Measurements from ENCODE around the gene ANKRD6.

ANKRD6 gene

DNA sequence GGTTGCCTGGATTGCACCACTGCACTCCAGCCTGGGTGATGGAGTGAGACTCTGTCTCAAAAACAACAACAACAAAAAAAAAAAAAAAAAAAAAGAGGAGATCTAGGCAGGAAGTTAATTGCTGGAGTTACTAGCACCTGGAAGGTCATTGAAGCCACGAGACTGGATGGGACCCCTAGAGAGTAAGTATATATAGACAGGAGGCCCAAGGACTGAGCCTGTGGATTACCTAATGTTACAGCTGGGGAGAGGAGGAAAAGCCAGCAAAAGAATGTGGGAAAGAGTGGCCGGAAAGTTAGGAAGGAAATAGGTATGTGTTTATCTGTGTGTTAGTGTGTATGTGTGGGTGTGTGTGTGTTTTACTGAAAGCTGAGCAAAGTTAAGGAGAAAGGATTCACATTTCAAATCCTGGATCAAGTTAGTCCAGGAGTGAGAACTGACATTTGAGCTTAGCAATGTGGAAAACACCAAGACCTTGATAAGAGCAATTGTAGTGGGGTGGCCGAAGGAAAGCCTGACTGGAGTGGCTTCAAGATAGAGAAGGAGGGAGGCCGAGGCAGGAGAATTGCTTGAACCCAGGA is 38.4 kb downstream of the ANKRD6 start:
- no peak for DNase-seq (ENCODE audit: low read depth)

DNA sequence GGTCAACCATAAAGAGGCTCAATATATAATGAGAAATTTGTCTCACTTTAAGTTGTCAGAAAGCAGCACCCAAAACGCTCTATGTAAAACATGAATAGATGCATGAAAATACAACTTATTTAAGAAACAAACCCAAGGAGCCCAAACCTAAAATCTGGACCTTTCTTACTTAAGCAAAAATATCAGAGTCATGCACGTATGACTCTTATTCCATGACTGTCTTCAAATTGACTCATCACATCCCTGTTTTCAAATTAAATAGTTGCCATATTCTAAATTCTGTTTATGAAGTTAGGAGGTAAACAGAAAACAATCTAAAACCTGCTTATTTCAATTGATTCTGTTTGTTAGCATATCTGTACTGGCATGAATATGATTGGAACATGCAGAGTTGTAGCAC is 42.1 kb downstream of the ANKRD6 start:
- DNase-seq (ENCODE audit: low read depth) = no peak

DNA sequence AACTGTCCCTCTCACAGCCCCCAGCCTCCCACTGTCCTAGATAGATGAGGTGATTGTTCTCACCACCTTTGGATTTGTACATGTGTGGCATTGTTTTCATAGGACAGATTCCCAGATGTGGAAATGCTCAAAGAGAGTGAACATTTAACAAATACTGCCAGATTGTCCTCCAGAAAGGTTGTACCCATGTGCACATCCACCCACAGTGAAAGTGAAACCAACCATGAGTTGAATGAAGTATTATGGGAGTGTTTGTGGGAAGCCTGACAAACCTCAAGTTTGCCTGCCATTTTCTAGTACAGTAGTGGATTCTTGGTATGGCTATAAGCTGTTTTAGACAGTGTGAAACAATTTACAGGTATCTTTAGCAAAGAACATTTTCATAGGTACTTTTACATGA is 42.7 kb downstream of the ANKRD6 start:
- DNase-seq (ENCODE audit: low read depth) = no peak

DNA sequence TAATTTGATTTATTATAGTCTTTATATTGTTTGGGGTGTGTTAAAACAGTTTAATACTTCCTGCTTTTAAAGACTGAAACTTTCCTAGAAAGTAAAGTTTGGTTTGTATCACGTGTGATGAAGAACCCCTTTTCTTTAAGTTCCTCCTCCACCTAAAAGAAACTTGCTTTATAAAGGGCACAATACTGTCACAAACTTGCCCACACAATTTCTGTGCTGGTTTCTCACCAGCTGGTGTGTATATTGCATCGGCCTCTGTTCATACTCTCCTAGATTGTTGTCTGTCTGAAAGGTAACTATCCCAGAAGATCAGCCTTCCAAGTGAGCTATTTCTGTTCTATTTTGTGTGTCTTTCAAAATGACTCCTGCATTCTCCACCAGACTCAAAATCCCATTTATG is 46.9 kb downstream of the ANKRD6 start:
- no peak for DNase-seq (ENCODE audit: low read depth)

DNA sequence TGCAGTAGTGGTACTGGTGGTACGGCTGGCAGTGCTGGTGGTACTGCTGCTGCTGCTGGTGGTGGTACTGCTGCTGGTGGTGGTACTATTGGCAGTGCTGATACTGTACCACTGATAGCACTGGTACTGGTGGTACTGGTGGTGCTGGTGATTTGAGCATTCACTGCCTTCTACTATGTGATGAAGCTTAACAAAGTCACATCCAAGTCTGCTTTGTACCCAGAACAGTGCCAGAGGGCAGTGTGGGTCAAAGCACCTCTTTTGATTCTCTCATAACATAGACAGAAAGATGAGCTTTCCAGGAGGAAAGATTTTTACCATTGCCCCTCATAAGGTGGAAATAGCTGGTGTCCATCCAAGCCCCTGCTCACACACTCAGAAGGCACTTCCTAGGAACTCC is 48.7 kb downstream of the ANKRD6 start:
- DNase-seq (ENCODE audit: low read depth) = no peak

DNA sequence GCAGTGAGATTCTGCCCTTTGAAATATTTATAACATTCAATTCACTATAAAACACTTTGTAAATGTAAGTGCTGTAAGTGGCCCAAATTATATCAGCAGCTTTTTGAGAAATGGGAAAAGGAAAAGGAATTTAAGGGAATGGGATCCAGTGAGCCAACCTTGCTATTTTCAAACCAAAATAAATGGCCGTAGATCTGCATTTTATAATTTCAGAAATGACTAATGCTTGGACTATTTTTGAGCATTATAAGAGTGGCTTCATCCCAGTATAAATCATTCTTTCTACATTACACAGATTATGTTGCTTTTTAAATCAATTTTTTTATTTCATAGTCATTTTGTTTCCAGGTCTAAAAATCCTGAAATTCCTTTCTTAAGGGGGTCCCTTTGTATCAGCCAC is 49.2 kb downstream of the ANKRD6 start:
- no peak for DNase-seq (ENCODE audit: low read depth)

DNA sequence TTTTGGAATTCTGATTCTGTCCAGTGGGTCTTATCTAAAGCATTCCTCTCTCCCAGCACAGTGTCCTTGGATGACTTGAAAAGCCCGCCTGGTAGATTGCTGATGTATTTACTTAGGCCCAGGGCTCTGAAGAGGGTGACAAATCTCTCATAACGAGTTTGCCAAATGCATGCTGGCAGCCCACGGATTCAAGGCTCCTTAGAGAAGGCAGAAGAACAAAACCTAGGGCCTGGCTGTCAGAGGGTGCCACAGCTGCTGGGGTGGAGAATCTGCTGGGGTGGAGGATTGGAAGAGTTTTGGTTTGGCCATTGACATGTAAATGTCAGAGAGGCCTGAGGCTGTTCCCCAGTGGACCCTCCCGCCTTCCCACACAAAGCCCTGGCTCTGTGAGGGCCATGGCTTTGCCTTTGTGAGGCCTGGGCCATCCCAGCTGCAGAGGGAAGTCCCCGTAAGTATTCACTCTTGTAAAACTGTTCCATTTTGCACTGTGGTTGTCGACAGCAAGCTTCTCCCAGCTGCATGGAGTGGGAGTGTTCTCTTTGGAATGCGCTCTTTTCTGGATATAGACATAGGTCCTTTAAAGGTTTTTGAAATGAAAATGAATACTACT is 50.3 kb downstream of the ANKRD6 start:
- peak; percentile 12 for DNase-seq (ENCODE audit: low read depth)

DNA sequence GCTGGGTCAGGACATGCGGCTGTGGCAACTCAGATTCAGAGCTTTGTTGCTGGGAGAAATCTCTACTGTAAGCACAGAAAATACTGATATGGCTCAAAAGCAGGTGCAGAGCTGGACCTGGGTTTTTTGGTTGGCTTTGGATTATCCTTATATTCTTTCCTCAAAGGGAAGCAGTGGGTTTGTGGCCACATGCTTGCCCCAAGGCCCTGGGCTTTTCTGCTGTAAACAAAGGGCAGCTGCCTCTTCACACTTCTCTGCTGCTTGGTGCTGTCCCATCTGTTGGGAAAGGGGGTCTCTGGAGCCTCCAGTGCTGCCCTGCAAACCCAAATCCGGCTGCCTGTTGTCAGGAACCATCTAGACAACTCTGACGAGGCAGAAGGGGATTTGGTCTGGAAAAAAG is 52.4 kb downstream of the ANKRD6 start:
- DNase-seq (ENCODE audit: low read depth) = no peak

DNA sequence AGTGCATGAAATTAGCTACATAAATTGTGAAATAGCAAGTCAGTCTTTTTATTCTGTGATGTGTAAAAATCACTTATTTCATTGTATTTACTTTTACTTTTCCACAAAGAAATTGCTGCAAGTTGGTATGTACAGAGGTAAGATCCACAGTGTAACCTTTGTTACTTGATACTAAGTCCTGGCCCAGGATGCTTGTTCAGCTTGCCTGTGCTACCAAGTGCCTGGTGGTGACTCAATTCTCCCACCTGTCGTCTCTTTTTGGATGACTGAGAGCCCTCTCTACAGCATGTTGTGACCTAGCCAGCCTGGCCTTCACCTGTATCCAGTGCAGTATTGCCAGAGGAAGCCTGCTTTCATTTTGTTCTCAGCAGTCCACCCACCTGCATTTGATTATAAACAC is 54.9 kb downstream of the ANKRD6 start:
- no peak for DNase-seq (ENCODE audit: low read depth)

DNA sequence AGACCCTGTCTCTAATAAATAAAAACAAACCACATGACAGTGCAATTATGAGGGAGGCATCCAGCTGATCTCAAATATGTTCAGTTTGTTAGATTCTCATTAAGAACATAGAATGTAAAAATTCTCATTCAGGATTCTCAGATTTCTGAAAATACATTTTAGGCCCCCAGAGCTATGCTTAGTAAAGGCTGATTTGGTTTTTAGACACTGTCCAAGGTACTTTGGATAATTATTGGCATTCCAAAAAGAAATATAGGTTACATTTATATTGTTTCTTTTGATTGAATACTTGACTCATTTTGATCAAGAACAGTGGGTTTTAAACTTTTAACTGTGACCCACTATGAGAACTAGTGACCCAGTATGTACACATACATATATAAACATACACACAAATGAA is 55.5 kb downstream of the ANKRD6 start:
- no peak for DNase-seq (ENCODE audit: low read depth)

DNA sequence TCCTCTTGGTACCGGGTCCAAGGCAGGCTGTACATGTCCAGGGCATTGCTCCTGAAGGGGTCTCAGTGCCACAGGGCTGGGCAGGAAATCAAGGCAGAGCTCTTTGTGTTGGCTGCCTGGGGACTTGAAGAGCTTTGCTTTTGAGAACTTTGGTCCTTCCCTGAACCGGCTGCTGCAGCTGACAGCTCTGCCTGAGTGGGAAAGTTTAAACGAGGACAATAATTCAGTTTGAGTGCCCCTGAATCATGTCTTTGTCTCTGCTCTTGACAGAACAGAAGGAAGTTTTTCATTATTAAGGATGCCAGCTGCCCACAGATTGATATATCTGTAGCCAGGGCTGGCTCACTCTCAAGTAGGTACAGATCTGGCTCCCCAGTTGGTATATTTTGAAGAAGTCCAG is 56.1 kb downstream of the ANKRD6 start:
- DNase-seq (ENCODE audit: low read depth) = no peak

DNA sequence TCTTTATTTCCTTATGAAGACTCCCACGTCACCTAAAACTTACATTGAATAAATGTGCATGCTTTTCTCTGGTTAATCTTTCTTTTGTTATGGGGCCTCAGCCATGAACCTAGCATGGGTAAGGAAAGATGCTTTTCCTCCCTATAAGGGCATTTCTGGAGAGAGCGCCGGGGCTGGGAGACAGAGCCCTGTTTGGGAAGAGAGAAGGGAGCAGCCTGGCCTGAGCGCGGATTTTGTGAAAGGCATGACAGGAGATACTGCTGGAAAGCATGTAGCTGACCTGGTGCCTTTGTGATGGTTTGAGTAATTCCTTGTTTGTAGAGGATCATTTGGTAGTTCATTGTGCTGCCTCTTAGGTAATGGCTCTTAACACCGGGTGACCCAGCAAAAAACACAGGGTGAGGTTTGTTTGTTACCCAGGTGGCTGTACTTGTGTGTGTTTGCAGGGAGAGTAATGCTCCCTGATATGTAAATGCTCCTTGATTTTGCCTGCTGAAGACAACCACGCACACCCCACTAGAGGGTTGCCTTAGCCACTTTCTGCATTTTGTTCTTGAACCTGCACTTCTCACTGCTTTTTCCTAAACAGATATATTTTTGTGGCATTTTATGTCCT is 59.2 kb downstream of the ANKRD6 start:
- no peak for DNase-seq (ENCODE audit: low read depth)

DNA sequence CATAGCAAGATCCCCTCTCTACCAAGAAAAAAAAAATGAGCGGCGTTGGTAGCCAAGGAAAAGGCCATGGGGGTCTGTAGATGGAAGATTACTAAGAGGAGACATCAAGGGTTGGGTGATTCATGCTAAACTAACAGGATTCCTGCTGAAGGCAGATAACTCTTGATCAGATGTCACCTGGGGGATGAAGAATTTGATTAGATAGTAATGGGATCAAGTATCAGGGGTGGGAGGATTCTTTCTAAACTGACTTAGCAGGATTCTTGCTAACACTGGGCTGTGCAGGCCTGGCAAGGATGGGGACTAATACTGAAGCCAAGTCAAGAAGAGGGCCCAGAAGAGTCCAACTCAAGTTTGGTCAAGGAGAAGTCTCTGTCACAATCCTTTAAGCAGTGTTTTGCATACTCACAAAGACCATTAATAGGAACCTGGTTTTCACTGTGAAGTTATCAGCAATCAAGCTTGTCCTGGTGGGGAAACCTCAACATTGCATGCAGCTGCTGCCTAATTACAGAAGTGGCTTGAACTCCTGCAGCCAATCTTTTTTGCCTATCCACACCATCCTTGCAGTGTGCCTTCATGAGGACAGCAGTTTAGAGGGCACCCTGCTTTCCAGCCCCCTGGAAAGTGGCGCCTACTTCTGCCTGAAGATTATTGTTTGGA is 61.3 kb downstream of the ANKRD6 start:
- DNase-seq (ENCODE audit: low read depth) = no peak

DNA sequence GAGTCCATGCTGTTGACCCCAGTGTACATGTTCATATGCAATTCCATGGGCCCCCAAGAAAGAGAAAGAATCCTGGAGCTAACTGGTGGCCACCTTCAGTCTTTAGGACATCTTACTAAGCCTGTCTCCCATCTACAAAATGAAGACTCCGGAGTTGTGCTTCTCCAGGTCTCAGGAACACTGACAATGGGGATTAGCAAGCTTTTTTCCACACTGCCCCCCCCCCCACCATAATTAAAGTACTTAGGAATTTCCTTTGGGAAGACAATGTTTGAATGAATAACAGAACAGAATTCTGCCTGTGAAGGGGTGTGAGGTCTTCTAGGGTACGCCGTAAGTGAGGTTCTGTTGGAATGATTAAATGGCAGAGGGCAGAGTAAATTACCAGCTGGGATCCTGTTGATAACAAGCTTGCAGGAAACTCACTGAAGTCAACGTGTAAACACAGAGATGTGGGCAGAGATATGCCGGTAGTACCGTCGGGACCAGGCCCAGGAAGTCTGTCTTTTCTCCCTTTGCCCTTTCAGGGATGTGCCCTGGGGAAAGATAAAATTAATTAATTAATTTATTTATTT is 63.1 kb downstream of the ANKRD6 start:
- no peak for DNase-seq (ENCODE audit: low read depth)

DNA sequence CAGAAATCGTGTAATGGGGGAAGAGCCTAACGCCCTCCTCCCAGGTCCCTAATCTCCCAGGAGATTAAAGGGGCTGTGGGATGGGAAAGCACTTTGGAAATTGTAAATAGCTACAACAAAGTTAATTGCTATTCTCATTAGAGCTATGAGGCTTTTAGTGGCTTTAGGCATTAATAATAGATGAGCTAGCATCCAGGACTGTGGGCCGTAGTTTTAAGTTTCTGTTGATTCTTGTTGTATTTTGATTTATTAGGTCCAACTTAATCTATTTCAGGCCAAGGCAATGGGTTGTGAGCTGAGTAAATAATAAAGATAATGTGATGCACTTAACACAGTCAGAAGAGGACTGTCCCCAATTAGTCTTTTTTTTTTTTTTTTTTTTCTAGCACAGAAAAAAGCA is 67.7 kb downstream of the ANKRD6 start:
- DNase-seq (ENCODE audit: low read depth) = no peak

DNA sequence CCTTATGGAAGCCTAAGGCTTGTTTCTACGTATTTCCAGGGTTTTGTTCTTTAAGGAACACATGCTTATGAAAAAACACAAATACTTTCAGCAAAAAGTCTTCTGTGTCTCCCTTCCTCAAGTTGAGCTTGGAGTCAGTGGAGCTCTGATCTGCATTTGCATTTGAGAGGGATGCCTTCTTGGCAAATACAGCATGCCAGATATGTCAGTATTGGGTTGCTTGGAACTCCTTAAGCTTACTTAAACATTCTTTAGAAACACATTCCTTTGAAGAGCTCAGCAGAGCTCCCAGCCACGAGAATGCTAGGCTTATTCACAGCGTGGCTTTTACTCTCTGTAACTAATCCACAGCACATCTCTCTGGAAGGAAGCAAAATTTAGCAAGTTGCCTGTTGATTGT is 68.3 kb downstream of the ANKRD6 start:
- no peak for DNase-seq (ENCODE audit: low read depth)

DNA sequence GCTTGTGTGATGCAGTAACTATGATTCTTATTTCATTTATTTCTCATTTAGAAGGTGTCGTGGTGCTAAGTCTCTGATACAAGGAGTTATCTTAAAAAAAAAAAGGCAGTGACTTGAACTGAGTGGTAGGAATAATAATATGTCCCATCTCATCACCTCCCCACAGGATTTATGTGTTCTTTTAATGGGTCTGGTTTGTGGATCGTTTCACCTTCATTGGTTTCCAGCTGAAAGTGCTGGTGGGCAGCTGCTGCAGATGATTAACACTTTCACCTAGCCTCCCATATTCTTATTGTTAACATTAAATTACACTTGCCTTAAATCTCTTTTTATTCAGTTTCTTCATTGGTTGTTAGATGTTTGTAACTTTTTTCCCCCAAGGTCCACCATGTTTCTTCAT is 68.8 kb downstream of the ANKRD6 start:
- no peak for DNase-seq (ENCODE audit: low read depth)

DNA sequence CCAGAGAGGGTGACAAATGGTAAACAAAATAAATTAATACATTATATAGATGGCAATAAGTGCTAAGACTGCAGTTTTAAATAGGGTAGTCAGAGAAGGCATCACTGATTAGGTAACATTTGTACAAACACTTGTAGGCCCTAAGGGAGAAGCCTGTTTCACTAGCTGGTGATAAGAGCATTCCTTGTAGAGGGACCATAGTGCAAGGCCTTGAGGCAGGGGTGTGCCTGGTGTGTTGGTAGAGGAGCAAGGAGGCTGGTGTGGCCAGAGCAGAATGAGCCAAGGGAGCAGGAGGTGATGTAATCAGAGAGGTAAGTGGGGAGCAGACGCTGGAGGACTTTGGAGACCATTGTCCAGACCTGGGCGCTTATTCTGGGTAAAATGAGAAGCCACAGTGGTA is 70.7 kb downstream of the ANKRD6 start:
- no peak for DNase-seq (ENCODE audit: low read depth)

DNA sequence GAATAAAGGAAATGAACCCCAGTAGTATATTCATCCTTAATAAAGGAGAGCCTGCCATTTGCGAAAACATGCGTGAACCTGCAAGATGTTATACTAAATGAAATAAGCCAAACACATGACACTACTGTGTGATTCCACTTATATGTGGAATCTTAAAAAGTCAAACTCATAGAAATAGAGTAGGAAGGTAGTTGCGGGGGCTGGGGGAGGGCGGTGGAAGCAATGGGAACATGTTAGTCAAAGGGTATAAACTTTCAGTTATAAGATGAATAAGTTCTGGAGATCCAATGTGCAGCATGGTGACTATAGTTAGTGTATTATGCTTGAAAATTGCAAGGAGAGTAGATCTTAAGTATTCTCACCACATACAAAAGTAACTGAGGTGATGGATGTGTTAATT is 72.9 kb downstream of the ANKRD6 start:
- no peak for DNase-seq (ENCODE audit: low read depth)

DNA sequence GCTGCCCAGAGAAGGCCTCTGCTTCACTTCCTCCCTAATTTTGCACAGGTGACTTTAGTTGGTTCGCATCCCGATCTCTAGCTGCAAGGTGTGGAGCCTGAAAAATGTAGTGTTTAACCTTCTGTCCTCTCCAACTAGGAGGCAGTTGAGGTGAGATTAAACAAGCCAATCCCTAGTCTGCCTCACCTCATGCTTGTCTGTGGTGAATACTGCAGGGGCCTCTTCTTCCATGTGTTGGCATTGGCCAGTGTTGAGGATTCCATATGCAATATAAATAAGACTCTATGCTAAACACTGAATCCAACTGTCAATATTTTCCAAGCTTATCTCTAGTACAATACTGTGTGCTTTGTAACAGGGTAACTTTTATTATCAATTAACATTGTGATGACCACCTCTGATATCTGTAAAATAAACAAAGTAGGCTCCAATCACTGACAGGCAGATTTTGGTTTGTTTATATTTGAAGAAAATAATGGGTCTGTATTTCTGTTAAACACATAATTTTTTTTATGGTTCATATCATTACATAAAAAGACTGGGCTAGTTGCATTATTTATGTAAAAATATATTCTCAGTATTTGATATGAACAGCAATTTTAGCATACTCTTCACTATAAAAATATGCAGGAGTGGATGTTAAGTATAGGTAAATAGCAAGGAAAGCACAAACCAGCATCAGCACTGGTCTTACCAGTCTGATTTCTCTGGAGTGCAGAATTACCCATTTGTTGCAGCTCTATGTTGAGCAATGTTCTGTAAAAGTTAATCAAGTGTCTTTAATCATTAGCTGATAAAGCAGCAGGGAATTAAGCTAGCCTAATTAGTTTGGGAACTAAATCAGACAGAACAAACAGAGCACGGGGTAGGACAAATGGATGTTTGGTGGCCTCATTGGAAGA is 74.0 kb downstream of the ANKRD6 start:
- DNase-seq (ENCODE audit: low read depth) = no peak

DNA sequence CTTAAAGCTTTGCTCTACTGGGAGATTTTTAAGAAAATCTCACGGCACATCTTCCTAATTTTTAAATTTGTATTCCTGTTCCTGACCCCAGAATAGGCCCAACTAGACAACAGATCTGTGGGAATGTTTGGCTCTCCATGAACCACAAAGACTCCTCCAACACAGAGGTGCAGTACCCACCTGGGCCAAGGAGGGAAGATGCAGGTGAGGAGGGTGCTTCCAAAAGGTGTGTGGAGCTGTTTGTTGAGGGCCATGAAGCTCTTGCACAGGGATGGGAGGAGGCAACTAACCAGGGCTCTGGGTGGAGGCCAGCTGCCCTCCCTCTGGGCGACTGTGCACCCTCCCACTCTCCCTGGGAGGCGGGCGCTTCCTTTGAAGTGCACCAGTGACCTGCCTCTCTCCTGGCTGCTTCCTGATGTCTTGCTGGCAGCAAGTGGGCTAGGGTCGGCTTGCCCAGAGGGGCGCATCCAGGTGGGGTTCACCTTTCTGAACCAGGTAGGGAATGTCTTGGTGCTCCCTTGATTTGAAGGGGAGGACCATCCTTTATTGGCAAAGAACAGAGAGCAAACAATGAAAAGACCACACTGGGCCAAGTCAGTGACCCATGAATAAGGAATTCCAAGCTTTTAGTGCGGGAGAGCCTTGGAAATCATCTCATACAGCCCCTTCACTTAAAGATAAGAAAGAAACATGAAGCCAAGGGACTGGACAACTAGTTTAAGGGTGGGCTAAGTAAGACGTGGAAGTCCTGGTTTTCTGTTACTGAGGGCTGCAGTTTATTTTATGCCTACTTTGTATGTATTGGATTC is 76.0 kb downstream of the ANKRD6 start:
- no peak for DNase-seq (ENCODE audit: low read depth)

Data from amniotic epithelial cell (primary cell).